PC-9 (cell line): Measurements from ENCODE around the gene DOCK7. TPM values are rescaled to one million over a fixed set of nuclear protein-coding genes. Genes with fewer than 3 reads are reported as not detected.
"Not testable (repeated sequence)": the region's sequence is repeated elsewhere in the genome, so short reads cannot be mapped to it uniquely, and the experiment has no call there.

Experiments used
- BruUV-seq: library from RNA; stranded (reverse); fragments of 400-500 nt; replicated peaks from 2 replicates; lab custom pipeline; 2021; lab: Mats Ljungman, UMichigan
- CTCF ChIA-PET: fragments of 300-600 bp; sonication (Branson Sonifier 250); formaldehyde crosslinking; loops from one replicate; lab custom pipeline; 2022; ENCODE audit warnings: antibody characterized with exemption; lab: Charles Lee
- POLR2A ChIA-PET: fragments of 300-600 bp; sonication (Branson Sonifier 250); formaldehyde crosslinking; loops from one replicate; lab custom pipeline; 2022; ENCODE audit warnings: antibody characterized with exemption; ENCODE audit not compliant: unreplicated experiment; lab: Charles Lee
- DNase-seq, 2 experiments: peaks; one replicate each; pipeline versions ENCODE4 v3.0.0 to v3.0.0-alpha.2; 2015 to 2022; ENCODE audit warnings: mixed read lengths in 1 of 2
- H2AFZ ChIP-seq: fragments of 200-600 bp; sonication (generic); 2 replicates; pipeline ENCODE4 v1.8.1; 2017; ENCODE audit warnings: antibody characterized with exemption
- H3F3A ChIP-seq: fragments of 200-600 bp; sonication (generic); 2 replicates; pipeline ENCODE4 v1.8.1; 2017; ENCODE audit warnings: antibody characterized with exemption, mild to moderate bottlenecking, low read depth; ENCODE audit not compliant: insufficient read depth
- H3K27ac ChIP-seq: fragments of 200-600 bp; sonication (generic); 2 replicates; pipeline ENCODE4 v1.6.1; 2016; ENCODE audit warnings: mixed run types
- H3K27me3 ChIP-seq: fragments of 200-600 bp; sonication (generic); 2 replicates; pipeline ENCODE4 v1.6.1; 2016; ENCODE audit warnings: low read depth, mixed run types; ENCODE audit not compliant: insufficient read depth
- H3K36me3 ChIP-seq: fragments of 200-600 bp; sonication (generic); 2 replicates; pipeline ENCODE4 v1.6.1; 2016; ENCODE audit warnings: low read depth, mixed run types
- H3K4me1 ChIP-seq: fragments of 200-600 bp; sonication (generic); replicated peaks from 2 replicates; pipeline ENCODE4 v1.6.1; 2016; ENCODE audit warnings: mixed run types; ENCODE audit not compliant: insufficient read depth
- H3K4me2 ChIP-seq: fragments of 200-600 bp; sonication (generic); 2 replicates; pipeline ENCODE4 v1.6.1; 2017; ENCODE audit warnings: mixed run types
- H3K4me3 ChIP-seq: fragments of 200-600 bp; sonication (generic); 2 replicates; pipeline ENCODE4 v1.6.1; 2016; ENCODE audit warnings: mixed run types
- H3K79me2 ChIP-seq: fragments of 200-600 bp; sonication (generic); 2 replicates; pipeline ENCODE4 v1.6.1; 2017; ENCODE audit warnings: low read depth, mixed run types
- H3K9me2 ChIP-seq: fragments of 200-600 bp; sonication (generic); 2 replicates; pipeline ENCODE4 v1.8.1; 2017; ENCODE audit warnings: mild to moderate bottlenecking; ENCODE audit not compliant: insufficient read depth
- H3K9me3 ChIP-seq: fragments of 200-600 bp; sonication (generic); 2 replicates; pipeline ENCODE4 v1.8.1; 2016; ENCODE audit warnings: low read depth; ENCODE audit not compliant: insufficient read depth
- H4K20me1 ChIP-seq: fragments of 200-600 bp; sonication (generic); 2 replicates; pipeline ENCODE4 v1.8.1; 2017; ENCODE audit not compliant: insufficient read depth
- CTCF ChIP-seq: fragments of 200-600 bp; sonication (generic); conservative IDR thresholded peaks from 2 replicates; pipeline ENCODE4 v1.6.1; 2017; ENCODE audit warnings: mixed run types, antibody characterized with exemption, mild to moderate bottlenecking, moderate library complexity
- EZH2 ChIP-seq: fragments of 200-600 bp; sonication (generic); IDR thresholded peaks from 2 replicates; pipeline ENCODE4 v1.8.0; 2017; ENCODE audit warnings: antibody characterized with exemption, low read depth
- intact Hi-C: fragments of 100-400 bp; cut with micrococcal nuclease; formaldehyde crosslinking; loops from one replicate; pipeline ENCODE4 v1.10.0; 2022; ENCODE audit not compliant: unreplicated experiment
- total RNA-seq: library from RNA; stranded (reverse); gene quantifications from 2 replicates; pipeline ENCODE4 v1.2.3, GENCODE V29; 2021

DOCK7 gene
- total RNA-seq, 1 experiment from 2014 or later: 34.0 TPM

GRCh38 chr1:62613890-62614289 lies 74.3 kb downstream of the DOCK7 start:
- TF ChIP-seq EZH2 (no peak), CTCF (no peak)

DNA sequence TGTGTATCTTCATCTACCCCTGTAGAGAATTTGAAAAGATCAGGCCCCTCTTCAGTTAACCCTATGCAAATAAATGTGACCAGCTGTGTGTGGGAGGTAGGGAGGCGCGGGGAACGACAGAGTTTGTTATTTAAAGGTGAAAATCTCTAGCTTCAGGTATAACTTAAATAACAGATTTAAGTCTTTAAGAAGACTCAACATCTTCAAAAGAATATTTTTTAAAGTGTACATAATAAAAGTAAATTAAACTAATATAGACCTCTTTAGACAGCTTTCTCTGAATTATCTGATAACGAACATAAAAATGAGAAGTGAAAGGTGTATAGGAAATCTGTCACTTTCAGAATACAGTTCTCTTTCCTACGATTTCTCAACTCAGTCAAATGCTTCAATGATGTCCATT lies 74.9 kb downstream of the DOCK7 start:
- no peaks in the 10 kb centered on the region for H3K4me1 ChIP-seq
- 0 out of 2 replicates have a peak, but pooled peaks cover 4% of the 10 kb centered on the region for H3K9me3 ChIP-seq
- no peak overlapping the region for H2AFZ ChIP-seq
- no peaks in the 10 kb centered on the region for H3K9me2 ChIP-seq
- no peak for DNase-seq
- no peaks in the 10 kb centered on the region for H3K79me2 ChIP-seq
- BruUV-seq: no TSS peak
- intact Hi-C loops: loop anchor here (10.0 kb wide), 1 partner anchor 111 kb away; no protein-coding TSS in a partner anchor
- H3K4me2 ChIP-seq: no peak overlapping the region
- POLR2A ChIA-PET: no interaction called here
- CTCF ChIA-PET: no interaction called here
- TF ChIP-seq CTCF (no peak), EZH2 (no peak)
- H3K4me3 ChIP-seq: no peak overlapping the region
- no peaks in the 10 kb centered on the region for H3K27me3 ChIP-seq
- H3K27ac ChIP-seq: no peak overlapping the region
- H3K36me3 ChIP-seq: peaks cover 7% of the 10 kb centered on the region; the same call in 1 of the 2 replicates
- no peaks in the 10 kb centered on the region for H4K20me1 ChIP-seq
- H3F3A ChIP-seq: no peaks in the 10 kb centered on the region

More at GRCh38 chr1:62613890-62614289, 74.3 kb downstream of the DOCK7 start:
- Histone ChIP-seq H3K27ac (no peak overlapping the region), H3K36me3 (peaks cover 7% of the 10 kb centered on the region; the same call in 1 of the 2 replicates), H2AFZ (no peak overlapping the region), H3K27me3 (no peaks in the 10 kb centered on the region), H3K79me2 (no peaks in the 10 kb centered on the region), H3K9me2 (no peaks in the 10 kb centered on the region), H3K4me3 (no peak overlapping the region), H3K4me1 (no peaks in the 10 kb centered on the region), H3K4me2 (no peak overlapping the region), H3K9me3 (0 out of 2 replicates have a peak, but pooled peaks cover 4% of the 10 kb centered on the region), H3F3A (no peaks in the 10 kb centered on the region), H4K20me1 (no peaks in the 10 kb centered on the region)
- no TSS peak for BruUV-seq
- intact Hi-C loops: loop anchor here (10.0 kb wide), 1 partner anchor 111 kb away; no protein-coding TSS in a partner anchor
- ChIA-PET CTCF (no interaction called here), POLR2A (no interaction called here)
- DNase-seq: no peak

GRCh38 chr1:62612770-62613169 lies 75.4 kb downstream of the DOCK7 start:
- CTCF ChIA-PET: no interaction called here

GRCh38 chr1:62610588-62610987 lies 77.6 kb downstream of the DOCK7 start:
- H3K27me3 ChIP-seq, H3F3A ChIP-seq, H3K4me2 ChIP-seq, H3K9me2 ChIP-seq, H3K36me3 ChIP-seq, H3K4me1 ChIP-seq, H3K9me3 ChIP-seq, H3K4me3 ChIP-seq, H3K79me2 ChIP-seq, H2AFZ ChIP-seq, CTCF ChIA-PET, BruUV-seq, H4K20me1 ChIP-seq, POLR2A ChIA-PET, H3K27ac ChIP-seq, DNase-seq: not testable (repeated sequence)
- intact Hi-C loops: loop anchor here (10.0 kb wide), 1 partner anchor 114 kb away; no protein-coding TSS in a partner anchor

More at GRCh38 chr1:62612770-62613169, 75.4 kb downstream of the DOCK7 start:
- Histone ChIP-seq H3K4me3 (no peak overlapping the region), H2AFZ (no peak overlapping the region), H3K27ac (no peak overlapping the region), H3K9me3 (0 out of 2 replicates have a peak, but pooled peaks cover 4% of the 10 kb centered on the region), H3K9me2 (no peaks in the 10 kb centered on the region), H3K27me3 (no peaks in the 10 kb centered on the region), H3K36me3 (peaks cover 7% of the 10 kb centered on the region; the same call in 1 of the 2 replicates), H3F3A (no peaks in the 10 kb centered on the region), H4K20me1 (no peaks in the 10 kb centered on the region), H3K4me2 (no peak overlapping the region), H3K79me2 (no peaks in the 10 kb centered on the region), H3K4me1 (no peaks in the 10 kb centered on the region)
- BruUV-seq: no TSS peak
- TF ChIP-seq CTCF (no peak), EZH2 (no peak)
- POLR2A ChIA-PET: no interaction called here
- intact Hi-C loops: loop anchor here (10.0 kb wide), 1 partner anchor 112 kb away; no protein-coding TSS in a partner anchor
- no peak for DNase-seq
